GM21619 (cell line): Measurements from ENCODE around the gene SGCD.

ENCODE experiments used
- ATAC-seq: cut with Tn5 transposase; IDR thresholded peaks from one replicate; pipeline ENCODE4 v1.9.1; 2021; ENCODE audit not compliant: unreplicated experiment

Gene SGCD

GRCh38 chr5:156400231-156400986 is 73.4 kb downstream of the SGCD start:
- no peak for ATAC-seq

- ATAC-seq: peak; percentile 6
Observed at GRCh38 chr5:156401804-156402203, 74.8 kb downstream of the SGCD start.

GRCh38 chr5:156402387-156402921 is 75.5 kb downstream of the SGCD start:
- ATAC-seq: peak; percentile 96

- no peak for ATAC-seq
Observed at GRCh38 chr5:156405988-156406387, 79.0 kb downstream of the SGCD start.

GRCh38 chr5:156407251-156407650 is 80.3 kb downstream of the SGCD start:
- no peak for ATAC-seq

GRCh38 chr5:156409834-156410233 is 82.9 kb downstream of the SGCD start:
- no peak for ATAC-seq

- no peak for ATAC-seq
Observed at GRCh38 chr5:156411185-156411613, 84.2 kb downstream of the SGCD start.

- no peak for ATAC-seq
Observed at GRCh38 chr5:156411957-156412356, 85.0 kb downstream of the SGCD start.

GRCh38 chr5:156414391-156414790 is 87.4 kb downstream of the SGCD start:
- ATAC-seq: no peak

- ATAC-seq: no peak
Observed at GRCh38 chr5:156419661-156420060, 92.7 kb downstream of the SGCD start.

- ATAC-seq: no peak
Observed at GRCh38 chr5:156420665-156421064, 93.7 kb downstream of the SGCD start.

- no peak for ATAC-seq
Observed at GRCh38 chr5:156421798-156422197, 94.8 kb downstream of the SGCD start.

- no peak for ATAC-seq
Observed at GRCh38 chr5:156423597-156423996, 96.6 kb downstream of the SGCD start.

GRCh38 chr5:156427315-156427714 is 100.4 kb downstream of the SGCD start:
- ATAC-seq: no peak

GRCh38 chr5:156431956-156432829 is 105.2 kb downstream of the SGCD start:
- ATAC-seq: no peak

GRCh38 chr5:156432830-156433105 is 105.8 kb downstream of the SGCD start:
- no peak for ATAC-seq

GRCh38 chr5:156434471-156434870 is 107.5 kb downstream of the SGCD start:
- no peak for ATAC-seq

- ATAC-seq: no peak
Observed at GRCh38 chr5:156435101-156435500, 108.1 kb downstream of the SGCD start.

GRCh38 chr5:156438076-156438475 is 111.1 kb downstream of the SGCD start:
- no peak for ATAC-seq

GRCh38 chr5:156444753-156445291 is 117.9 kb downstream of the SGCD start:
- no peak for ATAC-seq

GRCh38 chr5:156446526-156446925 is 119.6 kb downstream of the SGCD start:
- ATAC-seq: no peak

GRCh38 chr5:156450778-156451177 is 123.8 kb downstream of the SGCD start:
- ATAC-seq: no peak
